Activated CD4-positive, alpha-beta T cell treated with anti-CD3 and anti-CD28 coated beads, Interleukin-2, amount 10 ng/mL, durations not matched to agents 7 days and 5 days (primary cell): ENCODE results near the gene JAG1. TPM values are rescaled to one million over a fixed set of nuclear protein-coding genes. Genes with fewer than 3 reads are reported as not detected.

ENCODE experiments used
- CTCF ChIA-PET: fragments of 350-600 bp; sonication (Branson Sonifier 250); formaldehyde crosslinking; loops from one replicate; lab custom pipeline; 2021; ENCODE audit warnings: antibody characterized with exemption; lab: Charles Lee
- POLR2A ChIA-PET: fragments of 350-600 bp; sonication (Branson Sonifier 250); formaldehyde crosslinking; loops from one replicate; lab custom pipeline; 2021; ENCODE audit warnings: antibody characterized with exemption; lab: Charles Lee
- DNase-seq: peaks from one replicate; pipeline ENCODE4 v3.0.0-alpha.2; 2020
- H3K27ac Mint-ChIP-seq: one replicate; pipeline ENCODE4 v1.8.0; 2021; ENCODE audit warnings: mild to moderate bottlenecking, moderate library complexity, mixed read lengths
- H3K27me3 Mint-ChIP-seq: one replicate; pipeline ENCODE4 v1.8.0; 2021; ENCODE audit warnings: mixed read lengths
- H3K36me3 Mint-ChIP-seq: one replicate; pipeline ENCODE4 v1.8.0; 2021; ENCODE audit warnings: low read depth, mixed read lengths
- H3K4me1 Mint-ChIP-seq: one replicate; pipeline ENCODE4 v1.8.0; 2021; ENCODE audit warnings: mixed read lengths
- H3K4me3 Mint-ChIP-seq: one replicate; pipeline ENCODE4 v1.8.0; 2021; ENCODE audit warnings: mild to moderate bottlenecking, moderate library complexity, mixed read lengths
- H3K9me3 Mint-ChIP-seq: one replicate; pipeline ENCODE4 v1.8.0; 2021; ENCODE audit warnings: mixed read lengths
- total RNA-seq, 2 experiments: library from RNA; stranded (reverse); gene quantifications; one replicate each; pipeline ENCODE4 v1.2.3, GENCODE V29; 2021

The JAG1 gene
- total RNA-seq, 2 experiments from 2014 or later, result 0.15 TPM; not detected in 1

DNA sequence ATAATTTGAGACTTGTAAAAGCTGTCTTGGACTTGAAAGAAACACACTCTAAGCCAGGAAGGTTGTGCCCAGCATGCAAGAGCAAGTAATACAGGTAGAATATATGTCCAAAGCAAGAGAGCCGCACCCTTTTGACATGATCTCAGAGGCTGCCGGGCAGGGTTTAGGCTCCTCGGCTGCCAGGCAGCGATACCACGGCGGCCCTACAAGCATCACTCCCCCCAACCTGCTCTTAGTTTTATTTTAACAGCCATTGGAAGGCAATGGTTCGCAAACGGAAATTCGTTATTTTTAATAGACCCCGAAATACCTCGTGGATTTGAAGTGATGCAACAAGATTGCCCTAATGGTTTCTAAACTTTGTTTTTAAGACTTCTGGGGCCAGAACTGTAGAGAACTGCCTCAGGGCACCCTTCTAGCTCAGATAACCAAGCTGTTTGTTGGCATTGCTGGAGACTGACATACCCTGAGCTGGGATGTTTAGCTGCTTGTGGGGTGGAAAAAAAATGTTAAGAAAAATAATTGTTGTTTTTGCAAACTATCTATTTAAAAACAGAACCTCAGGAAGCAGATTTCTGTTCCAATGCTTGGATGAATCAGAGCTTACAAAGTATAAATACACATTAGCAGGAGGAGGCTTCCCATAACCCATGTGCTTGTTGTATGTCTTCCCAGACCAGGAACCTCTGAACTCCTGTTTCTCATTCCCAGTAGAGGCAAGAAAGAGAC lies 39.0 kb downstream of the JAG1 start:
- POLR2A ChIA-PET, result no interaction called here

DNA sequence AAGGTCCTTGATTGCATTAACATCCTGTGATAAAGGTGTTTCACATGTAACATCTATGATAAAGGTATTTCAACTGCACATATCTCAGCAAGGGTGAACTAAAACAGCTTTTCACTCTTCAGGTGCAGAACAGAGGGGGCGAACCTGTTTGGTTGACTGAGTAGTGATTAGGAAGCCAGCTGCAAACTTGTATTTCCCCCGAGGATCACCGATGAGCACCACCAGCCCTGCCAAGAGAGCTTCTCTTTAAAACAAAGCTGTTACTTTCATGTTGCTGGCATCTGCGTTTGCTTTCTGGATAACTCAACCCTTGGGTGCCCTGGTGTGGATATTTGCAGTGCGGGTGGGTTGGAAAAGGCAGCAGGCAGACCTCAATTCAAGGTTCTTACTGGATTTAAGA lies 39.6 kb downstream of the JAG1 start:
- ChIA-PET POLR2A (no interaction called here), CTCF (no interaction called here)
- no peaks in the 10 kb centered on the region for H3K9me3 Mint-ChIP-seq

More for the DNA sequence above, 39.0 kb downstream of the JAG1 start:
- CTCF ChIA-PET, result interaction anchor here (0.9 kb wide), 1 partner anchor 14 kb away, joined by 3 read pairs; no protein-coding TSS in a partner anchor
- no peaks in the 10 kb centered on the region for H3K9me3 Mint-ChIP-seq
- no peaks in the 10 kb centered on the region for H3K36me3 Mint-ChIP-seq
- H3K4me1 Mint-ChIP-seq, result peaks cover 7% of the 10 kb centered on the region
- no peak overlapping the region for H3K27ac Mint-ChIP-seq
- DNase-seq, result no peak
- H3K27me3 Mint-ChIP-seq, result no peaks in the 10 kb centered on the region
- no peak overlapping the region for H3K4me3 Mint-ChIP-seq

GRCh38 chr20:10633718-10634117 lies 40.1 kb downstream of the JAG1 start:
- H3K4me3 Mint-ChIP-seq, result no peak overlapping the region
- CTCF ChIA-PET, result no interaction called here
- peaks cover 7% of the 10 kb centered on the region for H3K4me1 Mint-ChIP-seq
- H3K36me3 Mint-ChIP-seq, result no peaks in the 10 kb centered on the region
- H3K9me3 Mint-ChIP-seq, result no peaks in the 10 kb centered on the region
- DNase-seq, result no peak
- no peaks in the 10 kb centered on the region for H3K27me3 Mint-ChIP-seq
- H3K27ac Mint-ChIP-seq, result no peak overlapping the region
- POLR2A ChIA-PET, result no interaction called here

More for the DNA sequence above, 39.6 kb downstream of the JAG1 start:
- Mint-ChIP-seq H3K4me3 (no peak overlapping the region), H3K27me3 (no peaks in the 10 kb centered on the region), H3K27ac (no peak overlapping the region), H3K36me3 (no peaks in the 10 kb centered on the region), H3K4me1 (peaks cover 7% of the 10 kb centered on the region)
- no peak for DNase-seq

GRCh38 chr20:10632721-10633509 lies 40.9 kb downstream of the JAG1 start:
- CTCF ChIA-PET, result no interaction called here
- Mint-ChIP-seq H3K36me3 (no peaks in the 10 kb centered on the region), H3K4me1 (peaks cover 7% of the 10 kb centered on the region), H3K4me3 (no peak overlapping the region), H3K27me3 (no peaks in the 10 kb centered on the region), H3K27ac (no peak overlapping the region), H3K9me3 (no peaks in the 10 kb centered on the region)
- POLR2A ChIA-PET, result no interaction called here
- DNase-seq, result no peak

- H3K4me3 Mint-ChIP-seq, result no peak overlapping the region
- H3K36me3 Mint-ChIP-seq, result no peaks in the 10 kb centered on the region
- CTCF ChIA-PET, result interaction anchor here (0.6 kb wide), 1 partner anchor 146 kb away, joined by 3 read pairs; no protein-coding TSS in a partner anchor
- H3K4me1 Mint-ChIP-seq, result peaks cover 7% of the 10 kb centered on the region
- H3K27ac Mint-ChIP-seq, result no peak overlapping the region
- no peaks in the 10 kb centered on the region for H3K9me3 Mint-ChIP-seq
- no peak for DNase-seq
- H3K27me3 Mint-ChIP-seq, result no peaks in the 10 kb centered on the region
- POLR2A ChIA-PET, result interaction anchor here (0.6 kb wide), 1 partner anchor 70 kb away, joined by 8 read pairs; no protein-coding TSS in a partner anchor
Measured at GRCh38 chr20:10631126-10631525, 42.7 kb downstream of the JAG1 start.

DNA sequence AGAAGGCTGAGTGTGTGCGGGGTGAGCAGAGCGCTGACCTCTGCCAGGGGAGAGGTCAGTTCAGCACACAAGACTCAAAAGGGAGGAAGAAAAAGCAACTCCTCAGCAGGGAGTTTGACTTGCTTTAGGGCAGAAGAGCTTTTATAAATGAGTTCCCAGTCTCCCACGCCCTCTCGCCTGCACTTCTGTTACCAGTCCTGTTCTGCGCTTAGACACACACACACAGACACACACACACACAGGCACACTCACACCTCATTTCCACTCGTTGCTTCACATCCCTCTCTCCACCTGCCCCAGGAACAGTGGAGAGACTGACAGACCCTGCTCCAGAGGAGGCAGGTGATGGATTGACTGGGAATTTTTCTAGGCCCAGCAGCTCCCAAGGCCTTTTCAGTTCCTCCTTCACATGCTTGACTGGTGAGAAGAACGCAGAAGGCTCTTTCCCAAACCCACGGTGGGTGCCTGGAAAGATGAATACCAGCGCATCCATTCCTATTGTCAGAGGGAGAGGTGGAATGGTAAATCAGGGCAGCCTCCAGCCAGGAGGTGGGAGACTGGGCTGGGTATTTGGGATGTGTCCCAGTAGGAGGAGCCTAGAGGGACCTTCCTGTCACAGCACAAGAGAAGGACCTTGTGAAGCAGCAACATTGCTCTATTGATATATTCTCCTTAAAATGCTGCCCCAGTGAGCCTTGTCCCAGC lies 43.7 kb downstream of the JAG1 start:
- ChIA-PET CTCF (no interaction called here), POLR2A (no interaction called here)
- Mint-ChIP-seq H3K4me1 (peaks cover 7% of the 10 kb centered on the region), H3K27ac (no peak overlapping the region), H3K27me3 (no peaks in the 10 kb centered on the region), H3K4me3 (no peak overlapping the region), H3K36me3 (no peaks in the 10 kb centered on the region), H3K9me3 (no peaks in the 10 kb centered on the region)
- no peak for DNase-seq

GRCh38 chr20:10626896-10627295 lies 46.9 kb downstream of the JAG1 start:
- no peak for DNase-seq
- H3K27ac Mint-ChIP-seq, result no peak overlapping the region
- H3K4me3 Mint-ChIP-seq, result no peak overlapping the region
- H3K4me1 Mint-ChIP-seq, result no peaks in the 10 kb centered on the region
- no peaks in the 10 kb centered on the region for H3K36me3 Mint-ChIP-seq
- ChIA-PET CTCF (no interaction called here), POLR2A (no interaction called here)
- H3K27me3 Mint-ChIP-seq, result no peaks in the 10 kb centered on the region
- H3K9me3 Mint-ChIP-seq, result no peaks in the 10 kb centered on the region

- H3K27ac Mint-ChIP-seq, result no peak overlapping the region
- ChIA-PET POLR2A (no interaction called here), CTCF (interaction anchor here (0.6 kb wide), 1 partner anchor 106 kb away, joined by 3 read pairs; no protein-coding TSS in a partner anchor)
- H3K4me1 Mint-ChIP-seq, result no peaks in the 10 kb centered on the region
- H3K36me3 Mint-ChIP-seq, result peaks cover 2% of the 10 kb centered on the region
- H3K4me3 Mint-ChIP-seq, result no peak overlapping the region
- H3K9me3 Mint-ChIP-seq, result no peaks in the 10 kb centered on the region
- no peaks in the 10 kb centered on the region for H3K27me3 Mint-ChIP-seq
- no peak for DNase-seq
Measured at GRCh38 chr20:10625641-10626040, 48.2 kb downstream of the JAG1 start.

DNA sequence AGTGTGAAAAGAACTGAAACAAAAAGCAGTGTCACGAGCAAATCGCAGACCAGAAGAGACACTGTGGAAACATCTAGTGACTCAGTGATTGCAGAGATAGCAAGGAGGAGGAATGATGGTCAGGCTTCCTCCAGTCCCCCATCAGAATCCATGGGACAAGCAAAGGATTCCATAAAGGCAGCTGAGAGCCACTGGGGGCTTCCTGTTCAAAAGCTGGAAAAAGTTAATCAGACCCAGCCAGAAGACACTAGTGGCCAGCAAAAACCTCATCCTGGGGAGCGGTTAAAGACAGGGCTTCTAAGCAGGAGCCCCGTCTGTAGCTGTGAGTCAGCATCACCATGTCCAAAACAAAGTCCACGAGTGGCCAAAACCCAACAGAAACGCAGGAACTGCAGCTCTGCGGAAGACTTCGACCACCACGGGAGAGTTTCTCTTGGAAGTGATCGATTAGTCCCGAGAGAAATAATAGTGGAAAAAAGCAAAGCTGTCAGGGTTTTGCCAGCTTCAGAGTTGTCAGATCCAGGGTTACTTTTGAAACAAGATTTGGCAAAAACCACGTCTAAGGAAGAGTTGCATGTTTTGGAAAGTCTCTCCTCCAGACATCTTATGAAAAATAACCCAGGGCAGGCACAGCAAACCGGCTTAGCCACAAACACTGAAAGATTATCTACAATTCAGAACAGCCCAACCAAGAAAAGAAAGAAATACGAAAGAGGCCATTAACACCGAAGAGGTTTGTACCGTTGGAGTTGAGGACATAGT lies 51.0 kb downstream of the JAG1 start:
- Mint-ChIP-seq H3K4me3 (no peak overlapping the region), H3K36me3 (peaks cover 2% of the 10 kb centered on the region), H3K27me3 (no peaks in the 10 kb centered on the region), H3K4me1 (no peaks in the 10 kb centered on the region), H3K27ac (no peak overlapping the region), H3K9me3 (no peaks in the 10 kb centered on the region)
- no peak for DNase-seq
- POLR2A ChIA-PET, result no interaction called here
- CTCF ChIA-PET, result interaction anchor here (0.9 kb wide), 1 partner anchor 19 kb away, joined by 3 read pairs; no protein-coding TSS in a partner anchor

DNA sequence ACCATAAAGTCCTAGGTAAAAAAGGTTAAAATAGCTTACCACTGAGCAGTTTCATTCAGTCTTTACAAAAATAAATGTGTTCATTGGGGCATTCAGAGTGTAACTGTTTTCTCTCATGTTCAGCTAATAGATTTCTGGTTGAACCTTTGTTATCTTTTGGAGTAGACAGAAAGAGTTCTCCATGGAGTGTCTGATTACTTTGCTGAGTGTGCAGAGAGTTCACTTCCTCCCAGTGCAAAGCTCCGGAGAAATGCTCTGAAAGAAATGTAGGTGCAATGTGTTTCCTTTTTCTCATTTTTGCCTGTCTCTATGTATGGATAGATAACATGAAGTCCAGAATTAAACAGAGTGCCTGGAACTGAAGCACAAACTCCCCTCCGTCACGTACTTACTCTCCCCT lies 52.6 kb downstream of the JAG1 start:
- Mint-ChIP-seq H3K4me3 (no peak overlapping the region), H3K9me3 (no peaks in the 10 kb centered on the region), H3K36me3 (peaks cover 3% of the 10 kb centered on the region), H3K27ac (no peak overlapping the region), H3K27me3 (no peaks in the 10 kb centered on the region), H3K4me1 (no peaks in the 10 kb centered on the region)
- DNase-seq, result no peak
- POLR2A ChIA-PET, result no interaction called here
- CTCF ChIA-PET, result interaction anchor here (1.0 kb wide), 1 partner anchor 10 kb away, joined by 4 read pairs; no protein-coding TSS in a partner anchor

DNA sequence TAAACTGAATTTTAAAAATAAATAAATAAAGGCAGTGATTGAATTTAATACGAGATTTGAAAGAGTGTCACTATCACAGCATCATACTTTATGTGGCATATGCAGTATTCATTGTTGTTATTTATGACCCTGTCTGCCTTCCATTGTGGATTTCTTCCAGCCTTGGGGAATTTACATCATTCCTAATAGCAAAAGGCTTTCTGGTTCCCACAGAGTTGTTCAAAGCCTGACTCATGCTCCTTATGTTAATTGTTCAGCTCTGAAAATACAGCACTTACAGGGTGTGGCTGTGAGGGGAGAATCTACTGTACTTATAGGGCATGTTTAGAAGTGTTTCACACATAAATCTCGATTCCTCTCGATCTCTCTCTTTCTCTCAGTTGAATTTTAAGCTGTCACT lies 54.4 kb downstream of the JAG1 start:
- ChIA-PET POLR2A (no interaction called here), CTCF (no interaction called here)
- no peak for DNase-seq
- Mint-ChIP-seq H3K27me3 (no peaks in the 10 kb centered on the region), H3K36me3 (peaks cover 5% of the 10 kb centered on the region), H3K9me3 (no peaks in the 10 kb centered on the region), H3K4me1 (no peaks in the 10 kb centered on the region), H3K27ac (no peak overlapping the region), H3K4me3 (no peak overlapping the region)

GRCh38 chr20:10618611-10619245 lies 55.1 kb downstream of the JAG1 start:
- ChIA-PET CTCF (no interaction called here), POLR2A (no interaction called here)
- H3K4me1 Mint-ChIP-seq, result no peaks in the 10 kb centered on the region
- no peak for DNase-seq
- H3K27ac Mint-ChIP-seq, result no peak overlapping the region
- no peak overlapping the region for H3K4me3 Mint-ChIP-seq
- peaks cover 7% of the 10 kb centered on the region for H3K36me3 Mint-ChIP-seq
- H3K27me3 Mint-ChIP-seq, result no peaks in the 10 kb centered on the region
- no peaks in the 10 kb centered on the region for H3K9me3 Mint-ChIP-seq
